Measurements from ENCODE around the gene FAM227B.

Gene FAM227B

GRCh38 chr15:49286649-49287404 lies 333.8 kb downstream of the FAM227B start:
- DNase-seq, result no peak

GRCh38 chr15:49282366-49282765 lies 338.3 kb downstream of the FAM227B start:
- no peak for DNase-seq

- no peak for DNase-seq
These were observed 340.8 kb downstream of the FAM227B start for GRCh38 chr15:49279521-49280456.

GRCh38 chr15:49278751-49279150 lies 341.9 kb downstream of the FAM227B start:
- DNase-seq, result no peak

All from COR-L47 (cell line).